ENCODE data around the gene ZNF385D. TPM values are rescaled to one million over a fixed set of nuclear protein-coding genes. Genes with fewer than 3 reads are reported as not detected.
"Not testable (repeated sequence)": the region's sequence is repeated elsewhere in the genome, so short reads cannot be mapped to it uniquely, and the experiment has no call there.

ZNF385D gene
- polyA plus RNA-seq, 4 donors = 11.8 to 18.0 (median 14.3) TPM

DNA sequence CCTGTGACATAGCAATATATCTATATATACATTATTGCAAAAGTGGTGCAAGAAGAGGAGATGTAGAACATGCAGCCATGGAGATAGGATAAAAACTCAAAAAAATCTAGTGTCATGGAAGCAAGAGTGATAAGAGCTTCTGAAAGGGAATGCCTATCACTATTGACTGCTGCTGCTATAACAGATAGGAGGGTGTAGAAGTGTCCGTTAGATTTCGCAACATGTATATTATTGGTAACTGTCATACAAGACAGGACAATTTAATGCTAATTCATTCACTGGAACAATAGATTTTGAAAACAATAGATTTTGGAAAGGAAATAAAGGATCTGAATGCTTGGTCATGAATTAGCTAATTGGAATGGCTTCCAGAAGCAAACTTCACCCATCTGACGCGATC is 224.5 kb downstream of the ZNF385D start:
- no peak for DNase-seq (ENCODE audit: low read depth in 4 of 4, low spot score in 3 of 4)

DNA sequence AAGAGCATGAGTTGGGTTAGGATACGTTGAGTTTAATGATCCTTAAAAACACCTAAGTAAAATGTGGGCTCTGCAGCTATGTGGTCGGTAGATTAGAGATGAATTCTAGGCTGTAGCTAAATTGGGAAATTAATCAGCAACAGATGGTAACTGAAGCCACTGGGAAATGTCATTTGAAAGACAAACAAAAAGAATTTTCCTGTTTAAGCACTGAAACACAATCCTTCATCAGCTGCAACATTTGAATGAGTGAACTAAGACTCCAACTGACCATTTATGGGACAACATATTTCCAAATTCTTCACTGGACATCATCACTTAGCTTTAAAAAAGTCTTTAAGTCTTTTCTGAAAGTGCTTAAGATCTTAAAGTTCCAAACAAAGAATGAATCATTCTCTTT is 226.9 kb downstream of the ZNF385D start:
- DNase-seq (ENCODE audit: low read depth in 4 of 4, low spot score in 3 of 4) = no peak

DNA sequence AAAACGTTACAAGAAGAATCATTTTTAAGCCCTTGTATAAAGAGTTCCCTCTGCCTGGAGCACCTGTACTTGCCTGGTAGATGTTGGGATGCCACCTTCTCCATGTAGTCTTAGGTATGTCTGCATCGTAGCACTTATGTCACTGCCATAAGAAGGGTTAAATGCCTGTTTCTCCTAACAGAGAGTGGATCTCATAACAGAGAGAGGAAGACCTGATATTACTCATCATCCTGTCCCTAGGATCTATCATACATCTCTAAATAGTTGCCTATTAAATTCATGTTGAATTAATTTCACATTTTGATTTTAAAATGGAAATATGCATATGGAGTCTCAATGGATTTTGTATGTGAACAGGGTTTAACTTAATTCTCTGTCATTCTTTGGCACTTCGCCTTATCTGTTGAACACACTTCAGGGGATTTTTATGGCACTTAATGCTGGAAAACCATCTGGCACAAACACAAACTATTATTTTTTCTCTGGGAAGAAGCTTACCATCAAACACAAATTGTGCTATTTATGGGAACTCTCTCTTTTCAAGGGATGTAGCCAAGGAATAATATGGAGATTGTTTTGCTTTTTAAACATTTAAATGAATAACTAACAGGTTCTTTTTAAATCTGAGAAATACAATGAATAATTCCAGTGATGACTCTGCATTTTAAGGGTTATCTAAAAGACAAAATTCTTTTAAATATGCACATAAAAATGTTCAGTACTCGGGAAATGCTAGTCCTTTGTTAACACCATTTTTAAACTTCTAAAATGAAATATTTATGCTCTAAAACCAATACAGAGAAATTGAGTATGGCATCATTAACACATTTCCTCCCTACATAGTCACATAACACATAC is 230.7 kb downstream of the ZNF385D start:
- DNase-seq (ENCODE audit: low read depth in 4 of 4, low spot score in 3 of 4) = no peak

DNA sequence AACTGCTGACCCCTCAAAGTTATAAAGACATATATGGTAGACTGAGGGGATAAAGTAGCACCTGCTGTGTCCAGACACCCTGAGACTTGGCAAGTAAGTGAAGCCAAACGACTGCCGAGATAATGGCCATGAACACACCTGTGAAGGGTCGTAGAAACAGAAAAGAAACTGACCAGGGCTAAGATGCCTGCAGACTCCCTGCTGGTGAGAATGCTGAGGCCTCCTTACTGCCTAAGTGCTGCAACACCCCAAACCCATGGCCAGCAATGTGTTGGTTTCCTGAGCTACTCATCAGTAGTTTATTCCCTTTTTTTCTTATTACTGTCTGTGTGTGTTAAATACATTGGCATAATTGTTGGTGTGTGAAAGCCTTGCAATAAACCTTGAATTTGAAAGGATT is 233.8 kb downstream of the ZNF385D start:
- no peak for DNase-seq (ENCODE audit: low read depth in 4 of 4, low spot score in 3 of 4)

DNA sequence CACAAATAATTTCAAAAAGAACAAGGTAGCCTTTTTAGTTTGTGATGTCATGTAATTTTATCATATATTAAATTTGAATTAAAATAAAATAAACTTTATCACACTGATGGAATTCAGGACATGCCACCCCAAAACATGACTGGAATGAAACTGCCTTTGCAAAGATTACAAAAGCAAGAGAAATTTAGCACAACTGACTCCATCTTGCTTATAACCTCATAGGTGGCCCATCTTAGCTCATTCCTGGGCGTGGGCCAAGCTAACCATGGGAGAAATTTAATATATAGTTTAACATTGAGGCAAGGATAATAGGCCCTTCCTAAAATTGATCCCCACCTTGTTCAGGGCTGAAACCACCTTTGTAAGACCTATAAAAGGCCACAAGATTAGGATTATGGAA is 235.6 kb downstream of the ZNF385D start:
- no peak for DNase-seq (ENCODE audit: low read depth in 4 of 4, low spot score in 3 of 4)

DNA sequence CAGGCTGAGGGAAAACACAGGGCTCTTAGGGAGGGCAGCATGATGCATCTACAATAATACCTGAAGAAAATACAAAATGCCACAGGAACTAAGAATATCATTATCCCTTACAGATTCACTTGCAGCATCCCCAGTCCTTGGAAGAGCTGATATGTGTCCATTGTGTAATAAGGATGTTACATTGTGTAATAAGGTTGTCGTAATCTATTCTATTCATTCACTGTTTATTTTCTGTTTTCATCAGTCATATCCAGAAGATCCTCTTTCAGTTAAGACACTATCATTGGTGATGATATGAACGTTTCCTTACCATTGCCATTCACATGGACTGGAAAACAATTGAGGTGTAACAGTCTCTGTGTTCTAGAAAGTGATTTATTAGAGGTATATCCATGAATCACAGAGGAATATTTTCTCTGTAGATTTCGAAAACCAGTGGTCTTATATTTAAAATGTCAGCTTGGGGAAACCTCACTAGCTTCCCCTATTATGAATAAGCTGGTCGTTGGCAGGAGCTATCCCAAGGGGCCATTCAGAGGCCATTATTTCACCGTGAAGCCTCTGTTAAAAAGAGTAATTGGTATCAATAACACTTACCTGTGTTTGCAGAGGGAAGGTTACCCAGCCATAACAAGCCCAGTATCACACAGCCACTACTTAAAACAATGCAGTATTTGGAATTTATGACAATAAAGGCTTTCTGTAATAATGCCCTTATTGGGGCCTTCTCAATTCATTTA is 241.1 kb downstream of the ZNF385D start:
- no peak for DNase-seq (ENCODE audit: low read depth in 4 of 4, low spot score in 3 of 4)

DNA sequence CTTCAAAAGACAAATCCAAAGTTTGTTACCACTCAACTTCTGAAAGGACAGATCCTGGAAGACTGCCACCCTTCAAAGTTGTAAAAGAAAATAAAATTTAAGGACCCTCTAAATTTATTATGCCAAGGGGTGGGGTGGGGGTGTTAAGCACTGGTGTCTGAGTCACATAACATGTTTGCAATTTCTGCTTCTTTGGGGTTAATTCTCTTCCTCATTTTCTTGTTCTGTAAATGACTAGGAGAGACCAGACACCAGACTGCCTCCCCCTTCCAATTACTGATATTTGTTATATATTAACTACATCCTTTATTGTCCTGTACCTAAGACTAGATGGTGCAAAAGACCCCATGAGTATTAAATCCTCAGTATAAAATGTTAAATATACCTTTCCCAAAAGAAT is 242.8 kb downstream of the ZNF385D start:
- no peak for DNase-seq (ENCODE audit: low read depth in 4 of 4, low spot score in 3 of 4)

DNA sequence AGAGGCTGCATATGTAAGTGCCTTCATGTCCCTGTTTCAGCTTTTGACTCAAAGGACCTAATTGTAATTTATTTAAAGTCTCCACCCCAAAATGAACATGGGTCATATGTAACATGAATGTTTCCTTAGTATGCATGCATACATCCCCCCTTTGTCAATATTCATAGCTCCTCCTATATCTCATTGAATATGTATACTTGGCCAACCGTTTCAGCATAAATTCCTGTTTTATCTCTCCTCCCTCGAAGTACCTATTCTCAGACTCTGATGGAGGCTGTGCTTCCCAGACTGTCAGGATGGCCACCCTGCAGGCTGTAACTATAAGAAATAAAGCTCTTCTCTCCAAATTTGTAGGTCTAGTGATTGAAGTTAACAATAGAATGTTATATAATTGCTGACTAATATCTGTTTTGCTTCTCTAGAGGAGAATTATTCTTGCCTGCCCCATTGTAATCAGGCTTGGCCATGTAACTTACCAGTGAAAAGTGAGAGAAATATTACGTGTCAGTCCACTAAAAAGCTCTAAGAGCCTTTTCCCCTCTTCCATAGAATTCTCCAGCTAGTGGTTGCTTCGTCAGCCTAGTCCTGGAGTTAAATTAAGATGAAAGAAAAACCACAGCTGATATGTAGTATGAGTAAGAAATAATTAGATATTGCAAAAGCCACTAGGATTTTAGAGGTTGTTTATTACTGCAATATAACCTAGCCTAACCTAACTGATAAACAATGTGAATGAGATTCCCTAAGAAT is 245.1 kb downstream of the ZNF385D start:
- no peak for DNase-seq (ENCODE audit: low read depth in 4 of 4, low spot score in 3 of 4)

DNA sequence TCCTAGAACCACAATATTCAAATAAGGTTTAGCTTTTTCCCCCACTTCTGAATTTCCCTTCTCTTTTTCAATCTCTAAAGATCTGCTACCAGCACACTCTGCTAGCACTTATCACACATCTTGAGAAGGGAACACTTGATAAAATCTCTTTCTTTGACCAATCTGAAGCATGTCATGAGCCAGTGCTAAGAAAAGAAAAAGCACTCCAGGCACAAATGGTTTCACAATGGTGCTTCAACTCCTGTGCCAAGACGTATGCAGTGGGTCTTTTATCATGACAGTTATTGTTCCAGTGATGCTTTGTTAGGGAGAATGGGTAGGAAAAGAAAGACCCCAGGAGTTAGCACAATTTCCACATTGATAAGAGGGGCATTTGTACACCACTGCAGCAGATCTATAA is 248.4 kb downstream of the ZNF385D start:
- no peak for DNase-seq (ENCODE audit: low read depth in 4 of 4, low spot score in 3 of 4)

DNA sequence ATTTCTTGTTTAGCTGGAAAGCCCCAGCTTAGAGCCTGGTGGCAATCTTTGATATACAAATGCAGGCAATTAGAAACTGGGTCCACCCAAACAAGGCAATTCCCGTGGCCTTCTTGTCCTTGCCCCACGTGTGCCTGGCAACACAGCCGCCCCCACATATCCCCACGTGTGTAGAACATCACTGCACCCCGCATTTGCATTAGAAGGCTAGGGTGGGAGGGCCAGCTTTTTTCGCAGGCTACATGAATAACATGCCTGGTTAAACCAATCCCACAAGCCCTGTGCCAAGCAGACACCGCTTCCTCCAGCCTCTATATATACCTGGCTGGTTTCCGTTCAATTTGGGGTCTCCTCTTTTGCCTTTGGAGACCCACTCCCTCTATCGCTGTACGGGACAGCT is 250.2 kb downstream of the ZNF385D start:
- no peak for DNase-seq (ENCODE audit: low read depth in 4 of 4, low spot score in 3 of 4)

DNA sequence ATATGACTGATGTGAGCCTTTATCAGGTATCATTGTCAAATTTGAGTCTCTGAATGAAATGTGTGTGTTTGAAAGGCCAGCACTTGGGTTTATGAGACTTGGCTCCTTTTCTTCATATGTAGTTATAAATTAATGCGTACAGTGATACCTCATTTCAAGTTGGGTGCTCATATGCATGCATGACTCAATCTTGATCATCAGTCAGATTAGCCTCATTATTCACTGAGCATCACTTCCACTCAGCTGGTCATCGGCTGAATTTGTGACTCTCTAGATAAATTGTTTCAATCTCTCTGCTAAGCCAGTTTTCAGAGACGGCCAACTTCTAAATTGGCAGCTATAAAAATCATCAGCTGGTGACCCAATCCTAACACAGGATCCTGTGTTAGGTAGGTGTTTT is 260.3 kb downstream of the ZNF385D start:
- DNase-seq (ENCODE audit: low read depth in 4 of 4, low spot score in 3 of 4) = not testable (repeated sequence)

DNA sequence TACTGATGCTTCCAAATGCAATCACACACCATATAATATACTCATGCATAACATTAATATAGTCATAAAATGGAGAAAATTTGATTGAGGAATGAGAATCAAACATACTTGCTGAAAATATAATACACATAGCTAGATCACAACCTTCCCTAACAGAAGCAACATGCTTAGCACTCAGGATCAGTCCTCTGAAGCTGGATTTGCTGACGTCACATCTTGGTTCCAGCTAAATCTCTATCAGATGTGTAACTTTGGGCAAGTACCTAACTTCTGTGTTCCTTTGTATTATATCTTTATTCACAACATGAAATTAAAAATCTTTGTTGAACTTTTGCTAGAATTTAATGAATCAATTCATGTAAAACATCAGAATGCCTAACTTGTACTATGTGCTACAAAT is 263.5 kb downstream of the ZNF385D start:
- no peak for DNase-seq (ENCODE audit: low read depth in 4 of 4, low spot score in 3 of 4)

DNA sequence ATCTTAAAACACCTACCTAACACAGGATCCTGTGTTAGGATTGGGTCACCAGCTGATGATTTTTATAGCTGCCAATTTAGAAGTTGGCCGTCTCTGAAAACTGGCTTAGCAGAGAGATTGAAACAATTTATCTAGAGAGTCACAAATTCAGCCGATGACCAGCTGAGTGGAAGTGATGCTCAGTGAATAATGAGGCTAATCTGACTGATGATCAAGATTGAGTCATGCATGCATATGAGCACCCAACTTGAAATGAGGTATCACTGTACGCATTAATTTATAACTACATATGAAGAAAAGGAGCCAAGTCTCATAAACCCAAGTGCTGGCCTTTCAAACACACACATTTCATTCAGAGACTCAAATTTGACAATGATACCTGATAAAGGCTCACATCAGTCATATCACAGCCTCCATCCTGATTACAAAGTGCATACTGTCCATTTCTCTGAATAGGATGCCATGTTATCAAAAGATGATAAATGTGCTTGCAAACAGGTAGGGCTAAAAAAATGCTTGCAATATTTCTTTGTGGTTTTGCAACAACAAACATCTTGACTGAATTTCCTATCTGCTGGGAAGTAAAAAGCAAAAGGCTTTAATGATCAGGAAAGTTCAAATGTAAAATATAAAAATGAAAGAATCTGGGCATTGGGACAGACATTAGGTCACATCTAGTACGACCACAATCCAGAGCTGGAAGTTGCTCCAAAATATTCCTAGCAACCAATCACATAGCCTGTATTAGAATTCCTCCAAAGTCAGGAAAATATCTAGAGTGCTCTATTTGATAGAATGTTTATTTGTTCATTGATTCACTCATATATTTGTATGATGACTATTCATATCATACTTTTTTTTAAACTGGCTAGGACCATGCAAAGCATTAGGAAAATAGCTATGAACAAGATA is 264.7 kb downstream of the ZNF385D start:
- DNase-seq (ENCODE audit: low read depth in 4 of 4, low spot score in 3 of 4) = not testable (repeated sequence)

DNA sequence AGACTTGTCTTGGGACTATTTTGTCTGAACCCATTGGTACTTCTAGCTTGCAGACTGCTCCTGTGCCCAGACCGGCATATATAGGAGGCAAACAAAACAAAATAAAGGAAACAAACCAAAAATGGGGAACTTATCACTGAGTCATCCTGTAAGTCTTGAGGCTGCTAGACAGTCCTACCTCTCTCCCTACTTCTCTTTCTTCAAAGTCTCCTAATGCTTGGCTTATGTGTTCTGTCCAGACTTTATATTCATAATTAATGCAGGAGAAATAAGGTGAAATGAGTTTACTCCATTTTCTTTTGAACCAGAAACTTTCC is 266.2 kb downstream of the ZNF385D start:
- DNase-seq (ENCODE audit: low read depth in 4 of 4, low spot score in 3 of 4) = no peak

DNA sequence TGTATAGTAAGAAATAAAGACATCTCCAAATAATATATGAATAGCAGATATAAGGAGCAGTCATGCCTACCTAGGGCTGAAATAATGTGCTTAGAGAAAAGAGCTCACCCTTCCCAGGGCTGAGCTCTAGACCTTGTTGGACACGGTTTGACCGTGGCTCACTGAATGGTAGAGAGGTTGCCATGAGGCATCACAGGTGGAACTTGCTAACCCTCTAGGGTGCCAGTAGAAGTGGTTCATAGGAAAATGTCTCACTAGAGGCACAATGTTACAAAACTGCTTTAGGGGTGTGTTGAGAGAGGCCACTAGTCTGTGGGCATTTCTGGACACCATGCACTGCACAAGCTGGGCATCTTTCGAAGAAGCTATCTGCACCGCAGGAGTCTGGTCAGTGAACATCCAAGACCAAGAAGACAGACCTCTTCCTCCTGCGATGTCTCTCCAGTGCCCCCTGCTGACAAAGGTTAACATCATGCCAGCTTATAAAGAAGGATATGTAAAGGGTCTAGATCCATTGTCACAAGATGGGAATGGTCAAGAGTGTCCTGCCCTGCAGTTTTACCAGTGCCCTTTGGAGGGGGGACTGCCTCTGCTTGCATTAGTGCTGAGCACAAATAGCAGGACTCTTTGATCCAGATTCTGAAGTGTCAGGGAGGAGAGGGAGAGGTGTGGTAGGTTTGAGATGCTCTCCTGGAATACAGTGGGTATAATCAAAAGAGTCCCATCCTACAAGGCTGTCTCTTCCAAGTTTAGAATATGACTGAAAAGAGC is 266.8 kb downstream of the ZNF385D start:
- DNase-seq (ENCODE audit: low read depth in 4 of 4, low spot score in 3 of 4) = peak; percentile 10 to 37 (median 18)

DNA sequence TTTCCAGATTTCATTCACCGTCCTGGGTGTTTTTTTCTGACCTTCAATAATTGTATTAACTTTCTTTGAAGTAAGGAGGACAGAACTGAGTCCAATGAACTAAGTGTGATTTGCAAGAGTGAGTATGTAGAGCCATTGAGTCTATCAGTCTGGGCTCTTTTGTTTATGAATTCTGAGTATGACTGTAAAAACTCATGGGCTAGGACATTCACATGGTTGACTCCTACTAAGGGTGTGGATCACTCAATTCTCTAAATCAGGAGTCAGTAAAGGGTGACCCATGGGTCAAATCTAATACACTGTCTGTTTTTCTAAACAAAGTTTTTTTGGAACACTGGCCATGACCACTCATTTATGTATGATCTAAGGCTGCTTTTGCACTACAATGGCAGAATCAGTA is 269.0 kb downstream of the ZNF385D start:
- DNase-seq (ENCODE audit: low read depth in 4 of 4, low spot score in 3 of 4) = no peak

DNA sequence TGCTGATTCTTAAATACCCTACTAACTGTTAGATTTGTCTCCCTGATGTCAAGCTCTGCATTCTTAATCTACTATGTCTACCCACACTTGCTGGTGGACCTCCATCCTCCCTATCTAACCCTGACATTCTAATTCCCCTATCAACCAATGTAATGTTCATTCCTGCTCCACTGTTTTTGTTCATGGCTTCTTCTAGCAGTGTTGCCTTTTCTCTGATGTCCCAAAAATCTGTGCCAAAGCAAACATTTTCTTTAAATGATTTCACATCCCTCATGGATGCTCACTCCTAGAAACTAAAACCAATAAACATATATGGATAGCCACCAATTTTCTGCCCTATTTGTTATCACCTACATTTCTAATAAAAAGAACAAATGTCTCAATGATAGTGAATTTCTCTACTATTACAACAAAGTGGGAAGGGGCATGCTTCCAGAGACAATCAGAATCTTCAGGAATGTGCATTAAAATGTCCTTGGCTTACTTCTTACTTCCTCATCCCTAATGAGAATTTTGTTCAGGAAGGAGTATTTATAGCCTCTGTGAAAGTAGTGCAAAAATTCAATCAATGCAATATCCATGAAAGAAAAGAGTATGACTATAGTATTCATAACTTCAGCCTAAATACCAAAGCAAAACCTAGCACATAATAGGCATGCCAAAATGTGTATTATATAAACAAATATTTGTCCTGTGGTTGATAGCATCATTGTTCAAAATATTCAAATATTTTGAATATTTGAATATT is 273.3 kb downstream of the ZNF385D start:
- no peak for DNase-seq (ENCODE audit: low read depth in 4 of 4, low spot score in 3 of 4)

DNA sequence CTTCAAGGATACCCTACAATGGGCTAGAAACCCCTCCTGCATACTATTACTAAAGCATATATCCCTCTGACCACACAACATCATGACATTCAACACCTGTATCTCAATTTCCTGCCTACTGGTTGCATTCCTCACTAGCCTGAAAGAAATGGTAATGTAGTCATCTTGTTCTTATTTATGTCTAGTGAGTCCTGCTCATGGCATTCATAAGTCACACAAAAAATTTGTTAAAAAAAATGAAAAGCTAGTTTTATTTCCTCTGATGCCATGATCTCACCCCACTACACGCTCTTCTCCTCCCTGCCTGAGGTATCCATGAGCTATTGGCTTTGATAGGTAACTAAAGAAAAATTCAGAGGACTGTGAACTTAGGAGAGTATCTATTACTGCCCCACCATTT is 284.5 kb downstream of the ZNF385D start:
- no peak for DNase-seq (ENCODE audit: low read depth in 4 of 4, low spot score in 3 of 4)

DNA sequence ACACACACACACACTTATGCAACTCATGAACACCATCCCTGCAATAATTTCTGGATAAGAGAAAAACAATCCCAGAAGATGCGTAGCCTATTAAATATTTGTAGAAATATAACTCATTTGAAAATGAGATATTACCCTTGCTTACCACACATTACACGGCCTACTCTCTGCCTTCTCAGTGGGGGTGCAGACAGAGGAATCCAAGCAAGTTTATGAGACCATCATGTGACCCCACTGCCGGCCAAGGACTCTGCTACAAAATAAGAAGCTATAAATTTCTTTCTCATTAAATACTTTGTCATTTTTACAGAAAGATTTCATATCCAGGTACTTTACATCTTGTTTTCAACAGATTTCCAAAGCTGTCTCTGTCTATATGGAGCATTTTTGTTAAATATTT is 286.3 kb downstream of the ZNF385D start:
- DNase-seq (ENCODE audit: low read depth in 4 of 4, low spot score in 3 of 4) = no peak

Measured in left renal pelvis (tissue), 4 donors.